ENCODE data around the gene IGFBPL1.

IGFBPL1 gene

DNA sequence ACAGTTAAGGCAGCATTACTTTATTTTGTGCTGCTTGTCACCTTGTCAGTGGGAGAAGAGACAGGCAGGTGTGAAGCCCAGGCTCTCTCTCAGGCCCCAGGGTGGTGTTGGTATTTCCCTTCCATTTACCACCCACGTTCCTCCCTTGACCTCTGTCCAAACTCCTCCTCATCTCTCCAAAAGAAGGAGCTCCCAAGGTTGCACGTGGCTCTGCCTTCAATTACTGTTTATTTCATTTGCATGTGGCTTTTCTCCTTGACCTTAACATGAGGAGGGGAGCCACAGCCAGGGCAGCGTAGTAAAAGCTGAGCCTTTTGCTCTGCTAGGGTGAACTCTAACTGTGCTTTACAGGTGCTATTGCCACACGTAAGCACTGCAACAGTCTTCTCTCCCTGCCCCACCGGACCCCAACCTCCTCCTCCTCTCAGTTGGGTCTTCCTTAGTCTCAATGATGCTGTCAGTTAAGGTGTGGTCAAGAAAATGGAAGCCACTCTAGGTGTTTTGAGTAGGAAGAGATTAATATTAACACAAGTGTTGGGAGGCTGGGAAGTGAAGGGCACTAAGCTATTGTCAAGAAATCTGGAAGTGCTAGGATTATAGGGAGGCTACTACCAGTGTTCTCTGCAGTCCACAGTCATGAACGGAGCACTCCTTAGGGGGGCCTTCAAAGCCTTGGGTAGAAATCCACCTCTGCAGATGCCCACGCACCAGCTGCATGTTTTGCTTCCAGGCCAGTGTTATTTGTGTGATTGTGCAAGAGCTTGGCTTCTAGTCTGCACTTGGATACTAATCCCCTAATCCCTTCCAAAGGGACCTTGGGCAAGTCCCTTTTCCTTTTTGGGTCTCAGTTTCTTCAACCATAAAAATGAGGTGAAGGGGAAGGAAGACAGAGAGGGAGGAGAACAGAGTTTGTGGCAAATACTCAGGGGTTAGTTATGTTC, 35.7 kb downstream of the IGFBPL1 start:
- no peak for DNase-seq (ENCODE audit: low spot score)
- ChIA-PET CTCF (interaction anchor here (0.7 kb wide), 1 partner anchor 212 kb away, joined by 3 read pairs; no protein-coding TSS in a partner anchor), POLR2A (ENCODE audit: low non-redundant PET) (no interaction called here)
- TF ChIP-seq, protein P1, sequence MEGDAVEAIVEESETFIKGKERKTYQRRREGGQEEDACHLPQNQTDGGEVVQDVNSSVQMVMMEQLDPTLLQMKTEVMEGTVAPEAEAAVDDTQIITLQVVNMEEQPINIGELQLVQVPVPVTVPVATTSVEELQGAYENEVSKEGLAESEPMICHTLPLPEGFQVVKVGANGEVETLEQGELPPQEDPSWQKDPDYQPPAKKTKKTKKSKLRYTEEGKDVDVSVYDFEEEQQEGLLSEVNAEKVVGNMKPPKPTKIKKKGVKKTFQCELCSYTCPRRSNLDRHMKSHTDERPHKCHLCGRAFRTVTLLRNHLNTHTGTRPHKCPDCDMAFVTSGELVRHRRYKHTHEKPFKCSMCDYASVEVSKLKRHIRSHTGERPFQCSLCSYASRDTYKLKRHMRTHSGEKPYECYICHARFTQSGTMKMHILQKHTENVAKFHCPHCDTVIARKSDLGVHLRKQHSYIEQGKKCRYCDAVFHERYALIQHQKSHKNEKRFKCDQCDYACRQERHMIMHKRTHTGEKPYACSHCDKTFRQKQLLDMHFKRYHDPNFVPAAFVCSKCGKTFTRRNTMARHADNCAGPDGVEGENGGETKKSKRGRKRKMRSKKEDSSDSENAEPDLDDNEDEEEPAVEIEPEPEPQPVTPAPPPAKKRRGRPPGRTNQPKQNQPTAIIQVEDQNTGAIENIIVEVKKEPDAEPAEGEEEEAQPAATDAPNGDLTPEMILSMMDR (conservative IDR thresholded peaks at IDR 0.05; ENCODE audit: low read depth) = no peak
- no peak overlapping the region for H3K27ac ChIP-seq

DNA sequence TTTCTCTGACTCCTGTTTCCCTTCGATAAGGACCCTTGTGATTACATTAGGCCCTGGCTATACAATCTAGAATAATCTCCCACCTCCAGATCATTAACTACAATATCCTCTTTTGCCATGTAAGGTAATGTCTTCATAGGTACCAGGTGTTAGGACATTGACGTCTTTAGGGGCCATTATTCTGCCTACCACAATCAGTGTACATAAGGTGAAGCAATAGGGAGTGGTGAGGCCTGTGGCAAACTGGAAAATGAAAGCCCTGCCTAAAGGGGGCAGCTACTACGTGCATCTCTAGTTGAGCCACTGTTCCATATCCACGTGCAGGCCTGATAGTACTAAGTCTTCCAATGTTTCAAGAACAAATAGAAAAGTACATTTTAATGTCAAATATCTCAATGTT, 36.5 kb downstream of the IGFBPL1 start:
- no peak overlapping the region for H3K27ac ChIP-seq
- POLR2A ChIA-PET (ENCODE audit: low non-redundant PET) = no interaction called here
- CTCF ChIA-PET = interaction anchor here (0.7 kb wide), 1 partner anchor 213 kb away, joined by 3 read pairs; no protein-coding TSS in a partner anchor
- DNase-seq (ENCODE audit: low spot score) = no peak
- TF ChIP-seq, protein P1 (conservative IDR thresholded peaks at IDR 0.05; ENCODE audit: low read depth) = no peak

DNA sequence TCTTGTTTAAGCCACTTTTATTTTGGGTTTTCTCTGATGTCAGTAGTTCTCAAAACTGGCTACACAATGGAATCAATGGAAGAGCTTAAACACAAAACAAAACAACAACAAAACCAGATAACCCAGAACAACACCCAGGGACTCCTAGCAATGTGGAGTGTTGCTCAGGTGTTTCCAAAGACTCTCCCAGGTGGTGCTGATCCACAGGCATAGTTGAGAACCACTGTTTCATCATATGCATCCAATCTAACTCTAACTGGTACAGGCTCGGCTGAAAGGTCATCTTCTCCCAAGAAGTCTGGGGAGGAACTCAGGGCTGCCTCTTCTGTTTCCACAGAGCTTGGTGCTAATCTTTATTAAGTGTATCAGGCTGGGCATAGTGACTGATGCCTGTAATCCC, 37.2 kb downstream of the IGFBPL1 start:
- DNase-seq (ENCODE audit: low spot score) = no peak

DNA sequence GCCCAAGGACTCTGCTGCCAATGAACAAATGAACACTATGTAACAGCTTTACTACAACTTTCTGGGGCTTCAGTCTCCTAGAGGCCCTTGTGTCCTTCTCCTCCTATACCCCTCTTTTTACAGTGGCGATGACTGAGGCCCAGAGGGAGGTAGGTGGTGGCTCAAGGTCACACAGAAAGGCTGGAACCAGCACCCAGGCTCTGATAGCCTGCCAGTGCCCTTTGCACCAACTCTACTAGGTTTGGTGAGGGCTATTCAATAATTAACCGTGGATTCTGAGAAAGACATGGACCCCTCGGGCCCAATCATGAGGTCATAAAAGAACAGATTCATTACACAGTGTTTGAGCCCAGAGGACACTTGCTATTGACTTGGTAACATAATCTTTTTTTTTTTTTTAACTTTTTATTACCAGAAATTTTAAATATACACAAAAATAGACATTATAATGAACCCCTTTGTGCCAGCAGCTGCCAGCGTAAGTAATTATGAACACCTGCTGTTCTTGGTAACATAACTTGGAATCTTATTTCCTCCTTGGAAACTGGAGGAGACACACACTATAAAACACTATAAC, 37.8 kb downstream of the IGFBPL1 start:
- CTCF ChIA-PET = interaction anchor here (0.6 kb wide), 1 partner anchor 481 kb away, joined by 3 read pairs; no protein-coding TSS in a partner anchor
- no peak overlapping the region for H3K27ac ChIP-seq

More for the DNA sequence above, 37.2 kb downstream of the IGFBPL1 start:
- H3K27ac ChIP-seq = no peak overlapping the region
- ChIA-PET POLR2A (ENCODE audit: low non-redundant PET) (no interaction called here), CTCF (no interaction called here)
- TF ChIP-seq, protein P1 (conservative IDR thresholded peaks at IDR 0.05; ENCODE audit: low read depth) = no peak

DNA sequence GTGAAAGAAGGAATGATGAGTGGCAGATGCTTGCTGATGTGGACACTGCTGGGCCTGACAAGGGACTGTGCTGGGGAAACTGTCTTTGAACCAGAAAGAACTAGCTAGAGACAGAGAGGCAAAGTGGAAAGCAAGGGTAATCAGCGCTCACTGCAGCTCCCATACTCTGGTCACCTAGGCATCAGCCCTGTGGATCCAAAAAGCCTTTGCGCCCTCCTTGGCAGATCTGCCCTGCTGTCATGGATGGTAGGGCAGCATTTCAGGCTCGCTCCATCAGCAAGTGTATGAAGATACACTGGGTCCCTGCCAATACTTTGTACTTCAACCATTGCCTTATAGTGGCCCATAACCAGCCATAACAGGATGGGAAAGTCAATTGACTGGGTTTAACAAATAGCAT, 38.4 kb downstream of the IGFBPL1 start:
- CTCF ChIA-PET = interaction anchor here (0.6 kb wide), 1 partner anchor 480 kb away, joined by 3 read pairs; no protein-coding TSS in a partner anchor
- TF ChIP-seq, protein P1 (conservative IDR thresholded peaks at IDR 0.05; ENCODE audit: low read depth) = no peak

More for the DNA sequence above, 37.8 kb downstream of the IGFBPL1 start:
- DNase-seq (ENCODE audit: low spot score) = no peak
- POLR2A ChIA-PET (ENCODE audit: low non-redundant PET) = no interaction called here
- TF ChIP-seq, protein P1 (conservative IDR thresholded peaks at IDR 0.05; ENCODE audit: low read depth) = no peak

DNA sequence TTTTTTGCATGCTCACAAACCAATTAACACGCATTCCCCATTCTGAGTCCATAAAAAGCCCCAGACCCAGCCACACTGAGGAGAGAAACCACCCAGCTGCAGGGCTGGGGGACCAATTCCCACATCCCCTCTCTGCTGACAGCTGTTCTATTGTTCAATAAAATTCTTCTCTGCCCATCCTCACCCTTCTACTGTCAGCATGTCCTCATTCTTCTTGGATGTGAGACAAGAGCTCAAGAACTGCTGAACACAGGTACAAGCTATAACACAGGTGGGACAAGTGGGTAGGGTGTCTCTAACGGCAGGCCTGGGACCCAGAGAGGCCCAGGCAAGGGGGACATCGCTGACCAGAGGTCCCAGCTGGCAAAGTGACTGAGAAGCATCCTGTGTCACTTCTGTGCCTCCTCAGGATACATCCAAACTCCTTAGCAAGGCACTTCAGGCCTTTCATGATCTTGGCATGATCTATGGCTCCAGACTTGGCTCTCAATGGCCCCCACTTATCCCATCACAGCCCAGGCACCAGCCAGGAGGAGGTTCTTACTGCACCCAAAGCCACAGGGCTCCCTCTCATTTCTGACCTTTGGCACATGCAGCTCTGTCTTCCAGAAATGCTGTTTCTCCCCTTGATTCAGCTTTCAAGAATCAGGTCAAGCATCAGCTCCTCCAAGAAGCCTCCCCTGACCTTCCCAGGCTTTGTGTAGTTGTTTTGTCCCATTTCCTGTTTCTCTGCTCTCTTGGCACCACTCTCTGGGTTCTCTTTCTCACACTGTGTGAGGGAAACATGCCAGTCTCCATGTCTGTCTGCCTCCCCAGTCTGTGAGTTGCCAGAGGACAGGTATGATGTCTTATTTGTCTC, 39.0 kb downstream of the IGFBPL1 start:
- DNase-seq (ENCODE audit: low spot score) = no peak
- CTCF ChIA-PET = interaction anchor here (0.8 kb wide), 1 partner anchor 479 kb away, joined by 4 read pairs; no protein-coding TSS in a partner anchor
- POLR2A ChIA-PET (ENCODE audit: low non-redundant PET) = no interaction called here
- no peak overlapping the region for H3K27ac ChIP-seq
- TF ChIP-seq, protein P1 (conservative IDR thresholded peaks at IDR 0.05; ENCODE audit: low read depth) = no peak

More for the DNA sequence above, 38.4 kb downstream of the IGFBPL1 start:
- DNase-seq (ENCODE audit: low spot score) = no peak
- H3K27ac ChIP-seq = no peak overlapping the region
- POLR2A ChIA-PET (ENCODE audit: low non-redundant PET) = no interaction called here
